H1 (cell line): ENCODE data around the gene CTNNA3. TPM values are rescaled to one million over a fixed set of nuclear protein-coding genes. Genes with fewer than 3 reads are reported as not detected.

Source experiments
- CTCF ChIA-PET: fragments of 300-600 bp; sonication (Branson Sonifier 250); formaldehyde crosslinking; loops from one replicate; lab custom pipeline; 2021; ENCODE audit not compliant: partially characterized antibody; lab: Charles Lee
- POLR2A ChIA-PET: fragments of 300-600 bp; sonication (Branson Sonifier 250); formaldehyde crosslinking; loops from one replicate; lab custom pipeline; 2021; ENCODE audit warnings: inconsistent platforms; ENCODE audit not compliant: partially characterized antibody; lab: Charles Lee
- DNase-seq, 2 experiments: peaks; one replicate each; pipeline versions ENCODE4 v3.0.0 to v3.0.0-alpha.2; 2010 to 2022; ENCODE audit warnings: low spot score in 2 of 2, low read depth in 1 of 2, mixed read lengths in 1 of 2
- FAIRE-seq: peaks from 2 replicates; lab custom pipeline; 2011; peaks lifted over from hg19 to GRCh38; lab: Jason Lieb, UNC
- H2AFZ ChIP-seq: 2 replicates; pipeline ENCODE4 v1.8.1; 2012; ENCODE audit warnings: low read length, inconsistent platforms
- H2AK5ac ChIP-seq: 2 replicates; pipeline ENCODE4 v1.6.1; 2013; ENCODE audit warnings: low read depth, low read length
- H2BK120ac ChIP-seq: replicated peaks from 2 replicates; pipeline ENCODE3; 2013; ENCODE audit warnings: low read depth, low read length, inconsistent platforms
- H2BK12ac ChIP-seq: 2 replicates; pipeline ENCODE4 v1.6.1; 2013; ENCODE audit warnings: low read depth, low read length
- H2BK15ac ChIP-seq: 2 replicates; pipeline ENCODE4 v1.6.1; 2013; ENCODE audit warnings: low read length
- H2BK20ac ChIP-seq: 2 replicates; pipeline ENCODE4 v1.6.1; 2013; ENCODE audit warnings: low read length
- H2BK5ac ChIP-seq: 2 replicates; pipeline ENCODE4 v1.6.1; 2013; ENCODE audit warnings: low read depth, low read length
- H3K14ac ChIP-seq: 2 replicates; pipeline ENCODE4 v1.6.1; 2013; ENCODE audit warnings: inconsistent platforms; ENCODE audit not compliant: insufficient read length
- H3K18ac ChIP-seq: 2 replicates; pipeline ENCODE4 v1.6.1; 2013; ENCODE audit warnings: low read length; ENCODE audit errors: extremely low read depth
- H3K23ac ChIP-seq: 2 replicates; pipeline ENCODE4 v1.6.1; 2013; ENCODE audit warnings: inconsistent platforms; ENCODE audit not compliant: insufficient read length
- H3K23me2 ChIP-seq: 2 replicates; pipeline ENCODE4 v1.6.1; 2013; ENCODE audit warnings: low read depth, low read length
- H3K27ac ChIP-seq: 2 replicates; pipeline ENCODE4 v1.6.1; 2011; ENCODE audit warnings: low read depth, low read length, inconsistent platforms
- H3K27me3 ChIP-seq, 4 experiments: replicated peaks in 1 of 4; 1 replicate in 1 of 4; 2 replicates in 3 of 4; pipeline versions ENCODE4 v1.6.1 to v1.8.1; 2011 to 2013; ENCODE audit warnings: low read length in 3 of 4, mild to moderate bottlenecking in 3 of 4, inconsistent platforms in 2 of 4, mixed read lengths in 2 of 4, moderate library complexity in 1 of 4; ENCODE audit not compliant: control insufficient read depth in 3 of 4, insufficient read depth in 3 of 4; ENCODE audit errors: extremely low read depth in 1 of 4
- H3K36me3 ChIP-seq, 4 experiments: 2 replicates each; pipeline versions ENCODE4 v1.6.1 to v1.8.1; 2011 to 2013; ENCODE audit warnings: mild to moderate bottlenecking in 4 of 4, low read length in 3 of 4, moderate library complexity in 2 of 4, control low read depth in 1 of 4, inconsistent platforms in 1 of 4; ENCODE audit not compliant: insufficient read depth in 4 of 4, control insufficient read depth in 2 of 4
- H3K4ac ChIP-seq: replicated peaks from 2 replicates; pipeline ENCODE3; 2013; ENCODE audit warnings: low read length, low read depth, mixed read lengths, inconsistent platforms; ENCODE audit not compliant: insufficient read length
- H3K4me1 ChIP-seq, 4 experiments: replicated peaks in 1 of 4; 1 replicate in 1 of 4; 2 replicates in 3 of 4; pipeline versions ENCODE4 v1.6.1 to v1.8.1; 2011 to 2013; ENCODE audit warnings: low read length in 3 of 4, inconsistent platforms in 2 of 4, mixed read lengths in 1 of 4; ENCODE audit not compliant: insufficient read depth in 4 of 4, control insufficient read depth in 3 of 4
- H3K4me2 ChIP-seq, 2 experiments: 2 replicates each; pipeline versions ENCODE4 v1.6.1 to v1.8.1; 2011 to 2013; ENCODE audit warnings: low read depth in 2 of 2, low read length in 2 of 2, control low read depth in 1 of 2, inconsistent platforms in 1 of 2, mild to moderate bottlenecking in 1 of 2; ENCODE audit not compliant: insufficient read depth in 1 of 2
- H3K4me3 ChIP-seq, 4 experiments: fragments of 200-600, 300-600 bp in 1 of 4; sonication (generic), shearing (Covaris generic), sonication (Bioruptor Twin) in 1 of 4; 2 replicates each; pipeline versions ENCODE4 v1.5.1 to v1.8.1; 2011 to 2016; ENCODE audit warnings: low read length in 4 of 4, low read depth in 3 of 4, control low read depth in 2 of 4, inconsistent platforms in 2 of 4, mild to moderate bottlenecking in 2 of 4, mixed read lengths in 1 of 4, moderate library complexity in 1 of 4; ENCODE audit not compliant: insufficient read depth in 2 of 4; ENCODE audit errors: extremely low read depth in 1 of 4
- H3K56ac ChIP-seq: replicated peaks from 2 replicates; pipeline ENCODE3; 2013; ENCODE audit warnings: low read depth, mild to moderate bottlenecking, mixed read lengths, low read length, inconsistent platforms; ENCODE audit not compliant: insufficient read length
- H3K79me1 ChIP-seq: 2 replicates; pipeline ENCODE4 v1.6.1; 2013; ENCODE audit warnings: low read depth, low read length, control low read depth
- H3K79me2 ChIP-seq, 2 experiments: 2 replicates each; pipeline versions ENCODE4 v1.6.1 to v1.8.1; 2012 to 2013; ENCODE audit warnings: low read length in 2 of 2, mild to moderate bottlenecking in 2 of 2, inconsistent platforms in 1 of 2; ENCODE audit not compliant: insufficient read depth in 2 of 2, control insufficient read depth in 1 of 2
- H3K9ac ChIP-seq, 4 experiments: replicated peaks in 1 of 4; 1 replicate in 1 of 4; 2 replicates in 3 of 4; pipeline versions ENCODE4 v1.6.1 to v1.8.1; 2011 to 2013; ENCODE audit warnings: low read depth in 3 of 4, low read length in 3 of 4, control low read depth in 2 of 4, mild to moderate bottlenecking in 2 of 4, moderate library complexity in 2 of 4, inconsistent platforms in 1 of 4; ENCODE audit errors: extremely low read depth in 1 of 4
- H3K9me3 ChIP-seq, 2 experiments: 2 replicates each; pipeline versions ENCODE4 v1.6.1 to v1.8.1; 2012 to 2013; ENCODE audit warnings: mild to moderate bottlenecking in 2 of 2, moderate library complexity in 2 of 2, control low read depth in 1 of 2, inconsistent platforms in 1 of 2, low read depth in 1 of 2, low read length in 1 of 2, mixed read lengths in 1 of 2; ENCODE audit not compliant: insufficient read depth in 2 of 2
- H4K20me1 ChIP-seq, 2 experiments: replicated peaks in 1 of 2; 2 replicates each; pipeline versions ENCODE3 to v1.8.1; 2011 to 2013; ENCODE audit warnings: inconsistent platforms in 2 of 2, low read length in 2 of 2, mild to moderate bottlenecking in 1 of 2; ENCODE audit not compliant: insufficient read depth in 2 of 2, control insufficient read depth in 1 of 2
- H4K5ac ChIP-seq: 2 replicates; pipeline ENCODE4 v1.6.1; 2013; ENCODE audit warnings: low read length, low read depth, mixed read lengths, inconsistent platforms; ENCODE audit not compliant: insufficient read length
- H4K8ac ChIP-seq: 2 replicates; pipeline ENCODE4 v1.8.0; 2013; ENCODE audit warnings: mild to moderate bottlenecking, moderate library complexity, low read length, inconsistent platforms; ENCODE audit not compliant: insufficient read depth; ENCODE audit errors: extremely low read depth
- H4K91ac ChIP-seq: replicated peaks from 2 replicates; pipeline ENCODE3; 2013; ENCODE audit warnings: low read length, mixed read lengths, inconsistent platforms; ENCODE audit not compliant: insufficient read length
- BACH1 ChIP-seq: IDR thresholded peaks from 2 replicates; pipeline ENCODE4 v1.6.1; 2012; ENCODE audit warnings: low read length, improper control_type of control experiment
- BRCA1 ChIP-seq: IDR thresholded peaks from 2 replicates; pipeline ENCODE4 v1.6.1; 2012; ENCODE audit warnings: low read depth, low read length, improper control_type of control experiment
- GTF2F1 ChIP-seq: IDR thresholded peaks from 2 replicates; pipeline ENCODE4 v1.6.1; 2012; ENCODE audit warnings: low read depth, low read length, improper control_type of control experiment, borderline replicate concordance
- RAD21 ChIP-seq, 2 experiments: IDR thresholded peaks in 1 of 2; conservative IDR thresholded peaks in 1 of 2; 2 replicates each; pipeline ENCODE4 v1.6.1; 2011; ENCODE audit warnings: low read depth in 2 of 2, low read length in 2 of 2, improper control_type of control experiment in 1 of 2, inconsistent platforms in 1 of 2, mild to moderate bottlenecking in 1 of 2, moderate library complexity in 1 of 2
- RNF2 ChIP-seq: fragments of 200-900, 300-1000 bp; sonication (generic); IDR thresholded peaks from 2 replicates; pipeline ENCODE4 v1.7.1; 2016; ENCODE audit warnings: borderline replicate concordance, low read depth, mild to moderate bottlenecking, antibody characterized with exemption, low read length; ENCODE audit not compliant: poor library complexity, severe bottlenecking; ENCODE audit errors: missing control alignments
- SP4 ChIP-seq: IDR thresholded peaks from 2 replicates; pipeline ENCODE4 v1.6.1; 2012; ENCODE audit warnings: low read length, inconsistent platforms
- SRF ChIP-seq: IDR thresholded peaks from 2 replicates; pipeline ENCODE4 v1.6.1; 2011; ENCODE audit warnings: mild to moderate bottlenecking, low read depth, low read length, moderate library complexity
- TCF12 ChIP-seq: IDR thresholded peaks from 2 replicates; pipeline ENCODE4 v1.6.1; 2011; ENCODE audit warnings: low read depth, mild to moderate bottlenecking, low read length
- WGBS, 2 experiments: shearing (Covaris generic) in 1 of 2; methylation state at CpG; one replicate each; pipeline versions ENCODE4 v1.1.6 to v1.1.7; 2013 to 2015; ENCODE audit warnings: low lambda C conversion rate in 2 of 2, mixed read lengths in 2 of 2, inconsistent platforms in 1 of 2, low coverage in 1 of 2, missing lambda C conversion rate in 1 of 2; ENCODE audit not compliant: insufficient replicate concordance in 2 of 2, insufficient coverage in 1 of 2, insufficient read length in 1 of 2; ENCODE audit errors: extremely low coverage in 1 of 2, missing lambda C conversion rate in 1 of 2; 5-methylcytosine and 5-hydroxymethylcytosine counted together
- polyA plus RNA-seq, 7 experiments: library from polyadenylated mRNA; depleted of rRNA in 3 of 7; stranded (reverse) in 5 of 7; unstranded in 2 of 7; fragments of >200 nt in 5 of 7; fragments of 200-250 nt in 2 of 7; gene quantifications; 1 replicate in 5 of 7; 2 replicates in 1 of 7; 4 replicates in 1 of 7; pipeline versions ENCODE4 v1.2.1 to v1.2.3, GENCODE V29; 2011 to 2013; ENCODE audit warnings: missing spikeins in 2 of 7, mixed read lengths in 2 of 7
- total RNA-seq: library from RNA; stranded (reverse); fragmentation: NEBNext Ultra II Directional; extraction: Animal tissue kit (Norgen Biotek cat#: 25700); gene quantifications from 2 replicates; pipeline ENCODE4 v1.2.1, GENCODE V29; 2021
- TF ChIP-seq, protein P1 (sequence below): IDR thresholded peaks from 2 replicates; pipeline ENCODE4 v1.6.1; 2012; ENCODE audit warnings: inconsistent platforms

The CTNNA3 gene
- total and polyA plus RNA-seq, 2 of the 8 experiments (the other 6 are each of a cell fraction or from before 2014, with no cell fraction given), result 1.3 to 1.5 TPM

DNA sequence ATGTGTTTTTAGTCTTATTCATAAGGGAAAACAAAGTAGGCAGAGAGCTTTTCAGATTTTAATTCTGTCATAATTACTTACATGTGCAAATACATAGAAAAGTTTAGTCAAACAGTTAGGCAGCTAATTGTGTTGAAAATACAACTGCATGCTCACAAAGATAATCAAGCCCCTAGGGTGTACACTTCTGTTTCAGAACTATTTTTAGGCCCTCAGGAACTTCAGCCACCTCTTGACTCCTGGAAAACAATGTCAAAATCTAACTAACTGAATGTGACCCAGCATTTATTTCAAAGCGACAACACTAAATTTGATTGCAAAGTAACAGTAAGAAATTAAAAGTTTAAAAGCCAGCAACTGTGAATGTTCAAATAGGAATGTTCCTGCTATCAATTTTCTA is 1369.1 kb downstream of the CTNNA3 start:
- Histone ChIP-seq H3K23ac (no peak overlapping the region), H2BK15ac (no peak overlapping the region), H3K36me3 (no peaks in the 10 kb centered on the region), H4K5ac (no peak overlapping the region), H4K8ac (no peak overlapping the region), H2AFZ (no peak overlapping the region), H3K79me1 (no peaks in the 10 kb centered on the region), H3K9me3 (no peaks in the 10 kb centered on the region), H2BK120ac (no peak overlapping the region), H3K4ac (no peak overlapping the region), H3K27me3 (peaks cover 0 to 1% (median 0%) of the 10 kb centered on the region in 4 experiments; a peak in 1 of 7 replicates), H2BK20ac (no peak overlapping the region), H2BK5ac (no peak overlapping the region), H3K79me2 (no peaks in the 10 kb centered on the region), H3K23me2 (no peaks in the 10 kb centered on the region), H3K9ac (no peak overlapping the region), H4K91ac (no peak overlapping the region), H3K4me1 (peaks cover 0 to 2% (median 0%) of the 10 kb centered on the region in 4 experiments; a peak in 1 of 7 replicates), H2AK5ac (no peak overlapping the region), H4K20me1 (no peaks in the 10 kb centered on the region), H3K4me3 (no peak overlapping the region), H3K27ac (no peak overlapping the region), H3K4me2 (no peak overlapping the region), H2BK12ac (no peak overlapping the region), H3K56ac (no peak overlapping the region), H3K18ac (no peak overlapping the region), H3K14ac (no peak overlapping the region)
- no peak for FAIRE-seq
- ChIA-PET POLR2A (no interaction called here), CTCF (no interaction called here)
- 91% methylated on average over 1 of the region's 1 CpG; no CpG with 5 or more reads in 1 of the 2 experiments for WGBS, 2 experiments
- TF ChIP-seq SRF (no peak), SP4 (no peak), RNF2 (no peak), BACH1 (no peak), TCF12 (no peak), RAD21 (IDR thresholded peaks at IDR 0.05 in 1 of 2, conservative IDR thresholded peaks at IDR 0.05 in 1 of 2; ENCODE audit: low read depth in 2 of 2, low read length in 2 of 2) (no peak), GTF2F1 (no peak), BRCA1 (no peak)
- TF ChIP-seq, protein P1, sequence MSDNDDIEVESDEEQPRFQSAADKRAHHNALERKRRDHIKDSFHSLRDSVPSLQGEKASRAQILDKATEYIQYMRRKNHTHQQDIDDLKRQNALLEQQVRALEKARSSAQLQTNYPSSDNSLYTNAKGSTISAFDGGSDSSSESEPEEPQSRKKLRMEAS, result no peak
- DNase-seq, result no peak
